Measurements from ENCODE around the gene CDIPT. TPM values are rescaled to one million over a fixed set of nuclear protein-coding genes. Genes with fewer than 3 reads are reported as not detected.
"Not testable (repeated sequence)": the region's sequence is repeated elsewhere in the genome, so short reads cannot be mapped to it uniquely, and the experiment has no call there.

The CDIPT gene
- total RNA-seq, 1 donor from 2014 or later: 88.1 TPM

DNA sequence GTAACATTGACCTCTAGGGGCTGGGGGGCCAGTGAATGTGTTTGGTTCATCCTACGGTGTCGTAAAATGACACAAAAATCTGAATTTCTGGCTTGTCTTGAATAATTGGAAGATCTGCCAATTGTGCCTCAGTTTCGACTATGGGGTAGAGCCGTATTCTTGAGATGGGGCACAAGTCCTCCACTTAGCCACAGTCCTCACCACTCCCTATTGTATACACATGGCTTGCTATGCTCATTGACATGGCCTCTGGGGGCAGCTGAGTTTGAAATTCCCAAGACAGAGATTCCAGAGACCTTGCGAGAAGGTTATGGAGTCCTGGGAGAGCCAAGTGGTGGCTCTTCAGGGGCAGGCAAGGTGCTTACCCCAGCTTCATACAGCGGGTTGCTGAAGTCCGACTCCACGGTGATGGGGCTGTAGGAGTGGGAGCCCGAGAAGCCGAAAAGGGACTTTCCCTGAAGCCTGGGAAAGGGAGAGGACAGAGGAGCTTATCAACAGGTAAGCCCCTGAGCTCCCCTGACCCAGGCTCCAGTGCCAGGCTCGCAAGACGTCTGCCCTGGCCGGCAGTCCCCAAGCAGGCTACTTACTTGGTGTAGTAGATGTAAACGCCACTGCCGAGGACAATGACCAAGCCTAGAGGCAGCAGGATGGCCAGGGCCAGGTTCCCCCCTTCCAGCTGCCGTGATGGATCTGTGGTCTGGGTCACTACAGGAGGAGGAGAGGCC is 9.0 kb upstream of the CDIPT start:
- H3K36me3 Mint-ChIP-seq (ENCODE audit: low read depth, unreplicated experiment): peaks cover 6% of the 10 kb centered on the region
- Histone ChIP-seq H3K27me3 (ENCODE audit: insufficient read depth, low read length) (peaks cover 9% of the 10 kb centered on the region), H3K9me3 (ENCODE audit: insufficient read depth, low read depth, low read length) (no peaks in the 10 kb centered on the region), H3K79me2 (ENCODE audit: insufficient read depth, low read length) (no peaks in the 10 kb centered on the region), H3K4me2 (ENCODE audit: low read length) (no peak overlapping the region), H3K4me1 (ENCODE audit: insufficient read depth, low read length) (no peaks in the 10 kb centered on the region), H3K27ac (ENCODE audit: low read depth, low read length) (no peak overlapping the region), H3K4me3 (ENCODE audit: insufficient read depth, low read depth, low read length) (no peak overlapping the region), H3K9ac (ENCODE audit: low read length) (no peak overlapping the region), H3K36me3 (ENCODE audit: insufficient read depth, low read length) (no peaks in the 10 kb centered on the region), H2AFZ (ENCODE audit: low read depth, low read length) (no peak overlapping the region), H4K20me1 (ENCODE audit: insufficient read depth, low read length) (no peaks in the 10 kb centered on the region)
- H3K27ac Mint-ChIP-seq (ENCODE audit: unreplicated experiment): no peak overlapping the region
- H3K4me1 Mint-ChIP-seq (ENCODE audit: low read depth, unreplicated experiment): no peaks in the 10 kb centered on the region
- no peak for TF ChIP-seq EZH2 (IDR thresholded peaks at IDR 0.05; ENCODE audit: insufficient read depth, low read length)
- TF ChIP-seq, protein P1, sequence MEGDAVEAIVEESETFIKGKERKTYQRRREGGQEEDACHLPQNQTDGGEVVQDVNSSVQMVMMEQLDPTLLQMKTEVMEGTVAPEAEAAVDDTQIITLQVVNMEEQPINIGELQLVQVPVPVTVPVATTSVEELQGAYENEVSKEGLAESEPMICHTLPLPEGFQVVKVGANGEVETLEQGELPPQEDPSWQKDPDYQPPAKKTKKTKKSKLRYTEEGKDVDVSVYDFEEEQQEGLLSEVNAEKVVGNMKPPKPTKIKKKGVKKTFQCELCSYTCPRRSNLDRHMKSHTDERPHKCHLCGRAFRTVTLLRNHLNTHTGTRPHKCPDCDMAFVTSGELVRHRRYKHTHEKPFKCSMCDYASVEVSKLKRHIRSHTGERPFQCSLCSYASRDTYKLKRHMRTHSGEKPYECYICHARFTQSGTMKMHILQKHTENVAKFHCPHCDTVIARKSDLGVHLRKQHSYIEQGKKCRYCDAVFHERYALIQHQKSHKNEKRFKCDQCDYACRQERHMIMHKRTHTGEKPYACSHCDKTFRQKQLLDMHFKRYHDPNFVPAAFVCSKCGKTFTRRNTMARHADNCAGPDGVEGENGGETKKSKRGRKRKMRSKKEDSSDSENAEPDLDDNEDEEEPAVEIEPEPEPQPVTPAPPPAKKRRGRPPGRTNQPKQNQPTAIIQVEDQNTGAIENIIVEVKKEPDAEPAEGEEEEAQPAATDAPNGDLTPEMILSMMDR (IDR thresholded peaks at IDR 0.05; ENCODE audit: insufficient read depth, low read depth, low read length): no peak
- H3K27me3 Mint-ChIP-seq (ENCODE audit: low read depth, unreplicated experiment): peaks cover 16% of the 10 kb centered on the region
- no peaks in the 10 kb centered on the region for H3K9me3 Mint-ChIP-seq (ENCODE audit: unreplicated experiment)
- FAIRE-seq (no peak), DNase-seq (ENCODE audit: low read depth) (no peak)
- no peak overlapping the region for H3K4me3 Mint-ChIP-seq (ENCODE audit: unreplicated experiment)

GRCh38 chr16:29869067-29869466 is 6.0 kb upstream of the CDIPT start:
- H2AFZ ChIP-seq (ENCODE audit: low read depth, low read length); H3K4me3 ChIP-seq (ENCODE audit: insufficient read depth, low read depth, low read length); H3K27ac Mint-ChIP-seq (ENCODE audit: unreplicated experiment); H3K27me3 ChIP-seq (ENCODE audit: insufficient read depth, low read length); H3K4me2 ChIP-seq (ENCODE audit: low read length); H3K79me2 ChIP-seq (ENCODE audit: insufficient read depth, low read length); FAIRE-seq; DNase-seq (ENCODE audit: low read depth); H3K4me3 Mint-ChIP-seq (ENCODE audit: unreplicated experiment); H3K4me1 ChIP-seq (ENCODE audit: insufficient read depth, low read length); H3K36me3 Mint-ChIP-seq (ENCODE audit: low read depth, unreplicated experiment); H3K9ac ChIP-seq (ENCODE audit: low read length); H4K20me1 ChIP-seq (ENCODE audit: insufficient read depth, low read length); H3K9me3 Mint-ChIP-seq (ENCODE audit: unreplicated experiment); H3K9me3 ChIP-seq (ENCODE audit: insufficient read depth, low read depth, low read length); H3K27me3 Mint-ChIP-seq (ENCODE audit: low read depth, unreplicated experiment); H3K27ac ChIP-seq (ENCODE audit: low read depth, low read length); H3K4me1 Mint-ChIP-seq (ENCODE audit: low read depth, unreplicated experiment); H3K36me3 ChIP-seq (ENCODE audit: insufficient read depth, low read length): not testable (repeated sequence)

GRCh38 chr16:29868396-29869009 is 5.5 kb upstream of the CDIPT start:
- Histone ChIP-seq H3K4me2 (ENCODE audit: low read length) (no peak overlapping the region), H3K9me3 (ENCODE audit: insufficient read depth, low read depth, low read length) (no peaks in the 10 kb centered on the region), H3K36me3 (ENCODE audit: insufficient read depth, low read length) (no peaks in the 10 kb centered on the region), H3K27me3 (ENCODE audit: insufficient read depth, low read length) (no peaks in the 10 kb centered on the region), H2AFZ (ENCODE audit: low read depth, low read length) (no peak overlapping the region), H3K79me2 (ENCODE audit: insufficient read depth, low read length) (no peaks in the 10 kb centered on the region), H3K27ac (ENCODE audit: low read depth, low read length) (no peak overlapping the region), H3K9ac (ENCODE audit: low read length) (no peak overlapping the region), H4K20me1 (ENCODE audit: insufficient read depth, low read length) (no peaks in the 10 kb centered on the region), H3K4me3 (ENCODE audit: insufficient read depth, low read depth, low read length) (no peak overlapping the region), H3K4me1 (ENCODE audit: insufficient read depth, low read length) (no peaks in the 10 kb centered on the region)
- TF ChIP-seq, protein P1 (IDR thresholded peaks at IDR 0.05; ENCODE audit: insufficient read depth, low read depth, low read length): no peak
- TF ChIP-seq EZH2 (IDR thresholded peaks at IDR 0.05; ENCODE audit: insufficient read depth, low read length): no peak
- FAIRE-seq (no peak), DNase-seq (ENCODE audit: low read depth) (no peak)
- H3K4me1 Mint-ChIP-seq (ENCODE audit: low read depth, unreplicated experiment): no peaks in the 10 kb centered on the region
- H3K9me3 Mint-ChIP-seq (ENCODE audit: unreplicated experiment): no peaks in the 10 kb centered on the region
- H3K4me3 Mint-ChIP-seq (ENCODE audit: unreplicated experiment): no peak overlapping the region
- peaks cover 5% of the 10 kb centered on the region for H3K27me3 Mint-ChIP-seq (ENCODE audit: low read depth, unreplicated experiment)
- no peak overlapping the region for H3K27ac Mint-ChIP-seq (ENCODE audit: unreplicated experiment)
- peaks cover 6% of the 10 kb centered on the region for H3K36me3 Mint-ChIP-seq (ENCODE audit: low read depth, unreplicated experiment)
